ENCODE results near the gene TNFSF15. TPM values are rescaled to one million over a fixed set of nuclear protein-coding genes. Genes with fewer than 3 reads are reported as not detected.

The TNFSF15 gene
- total and polyA plus RNA-seq, 9 donors: 0.02 to 0.53 (median 0.24) TPM

DNA sequence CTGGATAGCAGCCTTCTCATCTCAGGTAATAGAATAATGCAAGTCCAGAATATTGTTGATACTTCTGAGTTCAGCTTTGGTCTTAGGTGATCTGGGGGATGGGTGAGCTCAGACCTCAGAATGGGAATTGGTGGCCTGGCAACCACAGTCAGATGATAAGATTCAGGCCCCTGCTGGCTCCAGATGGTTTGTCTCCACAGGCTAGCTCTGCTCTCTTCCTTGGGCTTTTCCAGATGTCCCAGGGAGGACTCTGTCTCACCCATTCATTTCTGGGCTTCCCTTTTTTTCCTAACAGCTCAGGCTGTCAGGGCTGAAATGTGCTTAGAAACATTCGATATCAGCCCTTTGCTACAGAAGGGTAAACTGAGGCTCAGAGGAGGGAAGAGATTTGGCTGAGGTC lies 17.6 kb upstream of the TNFSF15 start:
- no peak for DNase-seq
- H3K36me3 ChIP-seq: no peaks in the 10 kb centered on the region
- H3K4me1 ChIP-seq (ENCODE audit: insufficient read depth): no peaks in the 10 kb centered on the region
- H3K9me3 ChIP-seq: no peaks in the 10 kb centered on the region
- H3K27ac ChIP-seq: no peak overlapping the region
- H3K27me3 ChIP-seq: no peaks in the 10 kb centered on the region
- TF ChIP-seq POLR2A (IDR thresholded peaks at IDR 0.05): no peak
- TF ChIP-seq, protein P1, sequence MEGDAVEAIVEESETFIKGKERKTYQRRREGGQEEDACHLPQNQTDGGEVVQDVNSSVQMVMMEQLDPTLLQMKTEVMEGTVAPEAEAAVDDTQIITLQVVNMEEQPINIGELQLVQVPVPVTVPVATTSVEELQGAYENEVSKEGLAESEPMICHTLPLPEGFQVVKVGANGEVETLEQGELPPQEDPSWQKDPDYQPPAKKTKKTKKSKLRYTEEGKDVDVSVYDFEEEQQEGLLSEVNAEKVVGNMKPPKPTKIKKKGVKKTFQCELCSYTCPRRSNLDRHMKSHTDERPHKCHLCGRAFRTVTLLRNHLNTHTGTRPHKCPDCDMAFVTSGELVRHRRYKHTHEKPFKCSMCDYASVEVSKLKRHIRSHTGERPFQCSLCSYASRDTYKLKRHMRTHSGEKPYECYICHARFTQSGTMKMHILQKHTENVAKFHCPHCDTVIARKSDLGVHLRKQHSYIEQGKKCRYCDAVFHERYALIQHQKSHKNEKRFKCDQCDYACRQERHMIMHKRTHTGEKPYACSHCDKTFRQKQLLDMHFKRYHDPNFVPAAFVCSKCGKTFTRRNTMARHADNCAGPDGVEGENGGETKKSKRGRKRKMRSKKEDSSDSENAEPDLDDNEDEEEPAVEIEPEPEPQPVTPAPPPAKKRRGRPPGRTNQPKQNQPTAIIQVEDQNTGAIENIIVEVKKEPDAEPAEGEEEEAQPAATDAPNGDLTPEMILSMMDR (IDR thresholded peaks at IDR 0.05): no peak
- TF ChIP-seq EP300 (IDR thresholded peaks at IDR 0.05): no peak
- no peak overlapping the region for H3K4me3 ChIP-seq
- intact Hi-C loops (cut with DNase I): no loop called here
- 45 to 59% (median 56%) methylated on average over 1 of the region's 1 CpG for WGBS, 3 donors

DNA sequence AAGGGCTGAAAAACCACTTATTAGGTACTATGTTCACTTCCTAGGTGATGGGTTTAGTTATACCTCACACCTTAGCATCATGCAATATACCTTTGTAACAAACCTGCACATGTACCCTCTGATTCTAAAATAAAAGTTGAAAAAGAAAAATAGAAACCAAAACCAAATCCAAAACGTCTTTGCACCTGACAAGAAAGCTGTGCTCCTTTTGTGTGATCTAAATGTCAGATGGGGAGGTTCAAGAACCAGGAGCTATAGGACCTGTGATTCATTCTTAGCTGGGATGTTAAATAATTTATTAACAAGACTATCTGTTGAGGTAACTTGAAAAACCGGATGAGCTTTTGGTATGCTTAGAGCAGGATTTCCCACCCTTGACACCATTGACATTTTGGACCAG lies 16.9 kb upstream of the TNFSF15 start:
- Histone ChIP-seq H3K36me3 (no peaks in the 10 kb centered on the region), H3K9me3 (no peaks in the 10 kb centered on the region), H3K27me3 (no peaks in the 10 kb centered on the region), H3K4me1 (ENCODE audit: insufficient read depth) (no peaks in the 10 kb centered on the region), H3K4me3 (no peak overlapping the region), H3K27ac (no peak overlapping the region)
- 42 to 51% (median 47%) methylated on average over 2 of the region's 2 CpGs for WGBS, 3 donors
- intact Hi-C loops (cut with DNase I): no loop called here
- DNase-seq: no peak
- TF ChIP-seq POLR2A (IDR thresholded peaks at IDR 0.05) (no peak), EP300 (IDR thresholded peaks at IDR 0.05) (no peak)
- TF ChIP-seq, protein P1 (IDR thresholded peaks at IDR 0.05): no peak

DNA sequence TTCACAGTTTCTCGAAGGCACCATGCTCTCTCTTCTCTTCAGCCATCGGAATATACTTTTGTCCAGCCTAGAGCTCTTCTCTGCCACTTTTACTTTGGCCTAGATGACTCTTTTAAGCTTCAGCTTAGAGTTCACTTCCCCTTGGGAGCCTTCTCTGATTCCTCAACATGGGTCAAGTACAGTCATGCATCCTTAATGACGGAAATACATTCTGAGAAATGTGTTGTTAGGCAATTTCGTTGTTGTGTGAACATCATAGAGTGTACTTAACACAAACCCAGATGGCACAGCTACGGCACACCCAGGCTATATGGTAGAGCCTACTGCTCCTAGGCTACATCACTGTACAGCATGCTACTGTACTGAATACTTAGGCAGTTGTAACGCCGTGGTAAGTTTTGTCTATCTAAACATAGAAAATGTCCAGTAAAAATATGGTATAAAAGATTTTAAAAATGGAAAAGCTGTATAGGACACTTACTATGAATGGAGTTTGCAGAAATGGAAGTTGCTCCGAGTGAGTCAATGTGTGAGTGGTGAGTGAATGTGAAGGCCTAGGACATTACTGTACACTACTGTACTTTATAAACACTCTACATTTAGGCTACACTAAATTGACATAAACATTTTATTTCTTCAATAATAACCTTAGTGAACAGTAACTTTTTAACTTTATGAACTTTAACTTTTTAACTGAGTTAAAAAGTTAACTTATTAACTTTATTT lies 15.1 kb upstream of the TNFSF15 start:
- intact Hi-C loops (cut with DNase I): no loop called here
- WGBS, 3 donors: 91 to 93% (median 93%) methylated on average over 8 of the region's 8 CpGs

DNA sequence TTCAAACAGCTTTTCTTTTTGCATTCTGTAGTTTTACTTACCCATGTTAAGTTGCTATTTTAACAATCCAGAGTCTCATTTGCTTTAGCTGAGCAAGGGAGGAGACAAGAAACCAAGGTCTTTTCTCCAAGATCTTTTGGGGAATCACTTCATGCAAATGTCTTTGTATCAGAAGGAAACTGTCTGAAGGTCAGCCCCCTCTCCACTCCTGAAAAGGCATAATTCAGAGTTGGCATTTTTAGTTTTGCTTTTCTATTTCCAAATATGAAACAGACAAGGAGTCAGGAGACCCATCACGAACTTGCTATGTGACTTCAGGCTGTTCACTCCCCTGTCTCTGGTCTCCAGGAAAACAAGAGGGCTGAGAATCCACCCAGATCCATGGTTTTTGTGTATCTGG lies 12.3 kb upstream of the TNFSF15 start:
- 64 to 74% (median 71%) methylated on average over 1 of the region's 1 CpG for WGBS, 3 donors
- Histone ChIP-seq H3K4me1 (ENCODE audit: insufficient read depth) (no peaks in the 10 kb centered on the region), H3K36me3 (no peaks in the 10 kb centered on the region), H3K9me3 (no peaks in the 10 kb centered on the region), H3K27me3 (no peaks in the 10 kb centered on the region), H3K4me3 (no peak overlapping the region), H3K27ac (no peak overlapping the region)
- TF ChIP-seq, protein P1 (IDR thresholded peaks at IDR 0.05): no peak
- no peak for TF ChIP-seq EP300 (IDR thresholded peaks at IDR 0.05)
- TF ChIP-seq POLR2A (IDR thresholded peaks at IDR 0.05): no peak
- no peak for DNase-seq
- intact Hi-C loops (cut with DNase I): no loop called here

More for the DNA sequence above, 15.1 kb upstream of the TNFSF15 start:
- Histone ChIP-seq H3K4me3 (no peak overlapping the region), H3K9me3 (no peaks in the 10 kb centered on the region), H3K36me3 (no peaks in the 10 kb centered on the region), H3K27ac (no peak overlapping the region), H3K4me1 (ENCODE audit: insufficient read depth) (no peaks in the 10 kb centered on the region), H3K27me3 (no peaks in the 10 kb centered on the region)
- TF ChIP-seq POLR2A (IDR thresholded peaks at IDR 0.05) (no peak), EP300 (IDR thresholded peaks at IDR 0.05) (no peak)
- TF ChIP-seq, protein P1 (IDR thresholded peaks at IDR 0.05): no peak
- no peak for DNase-seq

Measured in ovary (tissue), 9 donors.